H9 (cell line): Measurements from ENCODE around the gene TSC2. TPM values are rescaled to one million over a fixed set of nuclear protein-coding genes. Genes with fewer than 3 reads are reported as not detected.
A peak's percentile ranks its signal among the peaks of the same experiment; 100 is the strongest.

Experiments used
- DNase-seq: peaks from one replicate; pipeline ENCODE4 v3.0.0-alpha.2; 2017
- H2AFZ ChIP-seq: one replicate; pipeline ENCODE4 v1.6.1; 2013; ENCODE audit warnings: mild to moderate bottlenecking, low read length, control low read depth, moderate library complexity
- H2AK5ac ChIP-seq: 2 replicates; pipeline ENCODE4 v1.6.1; 2013; ENCODE audit warnings: low read length, control low read depth, mixed read lengths; ENCODE audit not compliant: insufficient read length
- H2BK120ac ChIP-seq: one replicate; pipeline ENCODE4 v1.6.1; 2013; ENCODE audit warnings: low read depth, mild to moderate bottlenecking, low read length, control low read depth, inconsistent platforms; ENCODE audit not compliant: poor library complexity, severe bottlenecking
- H2BK12ac ChIP-seq: 2 replicates; pipeline ENCODE4 v1.6.1; 2013; ENCODE audit warnings: low read length, control low read depth, mixed read lengths, low read depth; ENCODE audit not compliant: insufficient read length
- H2BK15ac ChIP-seq: 2 replicates; pipeline ENCODE4 v1.6.1; 2013; ENCODE audit warnings: low read depth, low read length, control low read depth
- H2BK20ac ChIP-seq: one replicate; pipeline ENCODE4 v1.6.1; 2013; ENCODE audit warnings: low read depth, mild to moderate bottlenecking, low read length, control low read depth, inconsistent platforms; ENCODE audit not compliant: poor library complexity, severe bottlenecking
- H2BK5ac ChIP-seq: 2 replicates; pipeline ENCODE4 v1.6.1; 2013; ENCODE audit warnings: low read length, control low read depth, mixed read lengths; ENCODE audit not compliant: insufficient read length
- H3K14ac ChIP-seq: 2 replicates; pipeline ENCODE4 v1.6.1; 2013; ENCODE audit warnings: low read length, control low read depth; ENCODE audit not compliant: insufficient read depth
- H3K18ac ChIP-seq: 2 replicates; pipeline ENCODE4 v1.6.1; 2013; ENCODE audit warnings: low read depth, mild to moderate bottlenecking, mixed read lengths, low read length, control low read depth; ENCODE audit not compliant: insufficient read length
- H3K23ac ChIP-seq: 2 replicates; pipeline ENCODE4 v1.6.1; 2013; ENCODE audit warnings: low read length, control low read depth, mixed read lengths, low read depth; ENCODE audit not compliant: insufficient read length
- H3K23me2 ChIP-seq: 2 replicates; pipeline ENCODE4 v1.6.1; 2013; ENCODE audit warnings: low read depth, mild to moderate bottlenecking, mixed read lengths, low read length, control low read depth; ENCODE audit not compliant: insufficient read length, poor library complexity, severe bottlenecking
- H3K27ac ChIP-seq: 2 replicates; pipeline ENCODE4 v1.5.1; 2013; ENCODE audit warnings: low read length, control low read depth, mixed read lengths, low read depth; ENCODE audit not compliant: insufficient read length
- H3K27me3 ChIP-seq: 2 replicates; pipeline ENCODE4 v1.6.1; 2013; ENCODE audit warnings: low read length, control low read depth, inconsistent platforms; ENCODE audit not compliant: insufficient read depth
- H3K4ac ChIP-seq: 2 replicates; pipeline ENCODE4 v1.6.1; 2013; ENCODE audit warnings: low read depth, mild to moderate bottlenecking, control low read depth, inconsistent platforms, low read length, moderate library complexity
- H3K4me1 ChIP-seq: 2 replicates; pipeline ENCODE4 v1.6.1; 2013; ENCODE audit warnings: low read length, control low read depth, inconsistent platforms; ENCODE audit not compliant: insufficient read depth
- H3K4me2 ChIP-seq: 2 replicates; pipeline ENCODE4 v1.6.1; 2013; ENCODE audit warnings: low read length, control low read depth, mixed read lengths; ENCODE audit not compliant: insufficient read length, insufficient read depth
- H3K56ac ChIP-seq: 2 replicates; pipeline ENCODE4 v1.6.1; 2013; ENCODE audit warnings: low read depth, mild to moderate bottlenecking, mixed read lengths, low read length, control low read depth; ENCODE audit not compliant: insufficient read length
- H3K79me1 ChIP-seq: 2 replicates; pipeline ENCODE4 v1.6.1; 2013; ENCODE audit warnings: low read depth, mild to moderate bottlenecking, moderate library complexity, low read length, control low read depth, inconsistent platforms; ENCODE audit not compliant: insufficient read depth, poor library complexity, severe bottlenecking
- H3K79me2 ChIP-seq: 2 replicates; pipeline ENCODE4 v1.6.1; 2013; ENCODE audit warnings: low read length, control low read depth, inconsistent platforms; ENCODE audit not compliant: insufficient read depth
- H3K9ac ChIP-seq: 2 replicates; pipeline ENCODE4 v1.6.1; 2013; ENCODE audit warnings: low read length, control low read depth, mixed read lengths; ENCODE audit not compliant: insufficient read length; ENCODE audit errors: extremely low read depth
- H3K9me3 ChIP-seq: one replicate; pipeline ENCODE4 v1.6.1; 2013; ENCODE audit warnings: low read depth, low read length, inconsistent platforms; ENCODE audit not compliant: control insufficient read depth
- H3T11ph ChIP-seq: one replicate; pipeline ENCODE4 v1.6.1; 2013; ENCODE audit warnings: mild to moderate bottlenecking, low read length, control low read depth, inconsistent platforms
- H4K20me1 ChIP-seq: one replicate; pipeline ENCODE4 v1.6.1; 2013; ENCODE audit not compliant: control insufficient read depth, insufficient read length, insufficient read depth
- H4K5ac ChIP-seq: 2 replicates; pipeline ENCODE4 v1.6.1; 2013; ENCODE audit warnings: low read depth, mild to moderate bottlenecking, mixed read lengths, low read length, control low read depth; ENCODE audit not compliant: insufficient read length
- H4K8ac ChIP-seq: replicated peaks from 2 replicates; pipeline ENCODE4 v1.6.1; 2013; ENCODE audit warnings: low read length, control low read depth, mixed read lengths, low read depth; ENCODE audit not compliant: insufficient read length
- H4K91ac ChIP-seq: 2 replicates; pipeline ENCODE4 v1.6.1; 2013; ENCODE audit warnings: low read depth, mild to moderate bottlenecking, moderate library complexity, mixed read lengths, low read length, control low read depth; ENCODE audit not compliant: insufficient read length
- H3K27ac Mint-ChIP-seq, 3 experiments: 2 replicates in 2 of 3; 3 replicates in 1 of 3; pipeline ENCODE4 v1.8.0; 2020 to 2021; ENCODE audit warnings: mixed read lengths in 3 of 3, mild to moderate bottlenecking in 1 of 3, moderate library complexity in 1 of 3
- H3K27me3 Mint-ChIP-seq: 2 replicates; pipeline ENCODE4 v1.8.0; 2021; ENCODE audit warnings: low read depth, mild to moderate bottlenecking, moderate library complexity, mixed read lengths
- H3K36me3 Mint-ChIP-seq, 3 experiments: 2 replicates in 2 of 3; 3 replicates in 1 of 3; pipeline ENCODE4 v1.8.0; 2020 to 2021; ENCODE audit warnings: low read depth in 3 of 3, mixed read lengths in 3 of 3; ENCODE audit not compliant: insufficient read depth in 1 of 3
- H3K4me1 Mint-ChIP-seq, 2 experiments: 2 replicates each; pipeline ENCODE4 v1.8.0; 2020; ENCODE audit warnings: mixed read lengths in 2 of 2
- H3K4me3 Mint-ChIP-seq, 2 experiments: 2 replicates in 1 of 2; 3 replicates in 1 of 2; pipeline ENCODE4 v1.8.0; 2020 to 2021; ENCODE audit warnings: mild to moderate bottlenecking in 2 of 2, mixed read lengths in 2 of 2, moderate library complexity in 1 of 2
- H3K9me3 Mint-ChIP-seq, 2 experiments: 2 replicates in 1 of 2; 3 replicates in 1 of 2; pipeline ENCODE4 v1.8.0; 2020; ENCODE audit warnings: mild to moderate bottlenecking in 2 of 2, mixed read lengths in 2 of 2, moderate library complexity in 1 of 2
- WGBS: extraction: QIAGEN DNeasy Blood & Tissue Kit; methylation state at CpG from one replicate; pipeline ENCODE4 v1.1.7; 2013; ENCODE audit warnings: missing lambda C conversion rate, low lambda C conversion rate, mixed read lengths; ENCODE audit not compliant: insufficient read length; ENCODE audit errors: extremely low coverage; 5-methylcytosine and 5-hydroxymethylcytosine counted together
- total RNA-seq: library from RNA; stranded (reverse); gene quantifications from 2 replicates; pipeline ENCODE4 v1.2.1, GENCODE V29; 2021
- TF ChIP-seq, protein P1 (sequence below): fragments of 200-600 bp; sonication (generic); conservative IDR thresholded peaks from 3 replicates; pipeline ENCODE4 v1.8.0; 2021; ENCODE audit warnings: antibody characterized with exemption, mild to moderate bottlenecking

The TSC2 gene
- total RNA-seq, 1 experiment from 2014 or later, result 122 TPM

DNA sequence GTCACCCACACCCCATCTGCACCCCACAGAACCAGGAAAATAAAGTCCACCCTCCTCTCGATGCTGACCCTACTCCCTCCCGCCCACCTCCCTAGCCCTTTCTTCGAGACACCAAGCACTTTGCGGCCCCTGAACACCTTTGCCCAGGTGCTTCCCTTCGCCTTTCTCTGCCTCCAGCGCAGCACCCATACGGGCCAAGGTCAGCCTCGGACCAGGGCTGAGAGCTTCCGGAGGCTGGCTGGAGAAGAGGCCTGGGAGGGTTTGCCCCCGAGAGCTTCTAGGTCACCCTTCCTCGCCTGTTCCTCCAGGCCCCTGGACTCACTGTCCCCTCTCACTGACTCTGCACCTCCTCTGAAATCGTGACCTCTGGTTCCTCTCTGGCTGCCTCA lies 23.8 kb upstream of the TSC2 start:
- Histone ChIP-seq H3K56ac (no peak overlapping the region), H3K14ac (no peak overlapping the region), H2BK20ac (no peak overlapping the region), H3K9ac (no peak overlapping the region), H3K9me3 (no peaks in the 10 kb centered on the region), H2BK12ac (no peak overlapping the region), H2BK120ac (no peak overlapping the region), H3K4me2 (peak overlapping the region; percentile 35), H3K18ac (no peak overlapping the region), H3K23ac (no peak overlapping the region), H2BK15ac (no peak overlapping the region; the same call in 1 of the 2 replicates), H3K27me3 (peaks cover 20% of the 10 kb centered on the region; the same call in 1 of the 2 replicates), H3K27ac (no peak overlapping the region), H3K79me1 (no peaks in the 10 kb centered on the region), H3K23me2 (peaks cover 16% of the 10 kb centered on the region), H2AFZ (no peak overlapping the region), H2AK5ac (no peak overlapping the region), H4K8ac (no peak overlapping the region), H4K20me1 (no peaks in the 10 kb centered on the region), H3K4me1 (no peaks in the 10 kb centered on the region; the same call in 1 of the 2 replicates), H3T11ph (no peak overlapping the region), H4K91ac (no peak overlapping the region), H3K4ac (no peak overlapping the region), H3K79me2 (no peaks in the 10 kb centered on the region), H2BK5ac (no peak overlapping the region), H4K5ac (no peak overlapping the region)
- Mint-ChIP-seq H3K36me3 (no peaks in the 10 kb centered on the region), H3K4me1 (peaks cover 14 to 16% of the 10 kb centered on the region in 2 experiments), H3K27me3 (peaks cover 71% of the 10 kb centered on the region), H3K9me3 (peaks cover 0 to 6% of the 10 kb centered on the region in 2 experiments; a peak in 3 of 5 replicates), H3K4me3 (peak overlapping the region in 1 of 2 experiments; percentile 56; a peak in 2 of 5 replicates), H3K27ac (no peak overlapping the region; a peak in 1 of 7 replicates)
- TF ChIP-seq, protein P1, sequence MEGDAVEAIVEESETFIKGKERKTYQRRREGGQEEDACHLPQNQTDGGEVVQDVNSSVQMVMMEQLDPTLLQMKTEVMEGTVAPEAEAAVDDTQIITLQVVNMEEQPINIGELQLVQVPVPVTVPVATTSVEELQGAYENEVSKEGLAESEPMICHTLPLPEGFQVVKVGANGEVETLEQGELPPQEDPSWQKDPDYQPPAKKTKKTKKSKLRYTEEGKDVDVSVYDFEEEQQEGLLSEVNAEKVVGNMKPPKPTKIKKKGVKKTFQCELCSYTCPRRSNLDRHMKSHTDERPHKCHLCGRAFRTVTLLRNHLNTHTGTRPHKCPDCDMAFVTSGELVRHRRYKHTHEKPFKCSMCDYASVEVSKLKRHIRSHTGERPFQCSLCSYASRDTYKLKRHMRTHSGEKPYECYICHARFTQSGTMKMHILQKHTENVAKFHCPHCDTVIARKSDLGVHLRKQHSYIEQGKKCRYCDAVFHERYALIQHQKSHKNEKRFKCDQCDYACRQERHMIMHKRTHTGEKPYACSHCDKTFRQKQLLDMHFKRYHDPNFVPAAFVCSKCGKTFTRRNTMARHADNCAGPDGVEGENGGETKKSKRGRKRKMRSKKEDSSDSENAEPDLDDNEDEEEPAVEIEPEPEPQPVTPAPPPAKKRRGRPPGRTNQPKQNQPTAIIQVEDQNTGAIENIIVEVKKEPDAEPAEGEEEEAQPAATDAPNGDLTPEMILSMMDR, result no peak
- no peak for DNase-seq
- WGBS, result no CpG with 5 or more reads among the region's 12 CpGs
